Endothelial cell of umbilical vein (primary cell): ENCODE results near the gene INPP5A. TPM values are rescaled to one million over a fixed set of nuclear protein-coding genes. Genes with fewer than 3 reads are reported as not detected.

ENCODE experiments used
- BruUV-seq: library from RNA; stranded (reverse); fragments of 400-500 nt; replicated peaks from 2 replicates; lab custom pipeline; 2021; lab: Mats Ljungman, UMichigan
- CTCF ChIA-PET: fragments of 300-600, 350-600 bp; sonication (Branson Sonifier 250); formaldehyde crosslinking; loops from one replicate; lab custom pipeline; 2021; ENCODE audit warnings: antibody characterized with exemption, inconsistent platforms; lab: Charles Lee
- POLR2A ChIA-PET: fragments of 300-600, 350-600 bp; sonication (Branson Sonifier 250); formaldehyde crosslinking; loops from one replicate; lab custom pipeline; 2021; ENCODE audit warnings: antibody characterized with exemption, inconsistent platforms; lab: Charles Lee
- DNase-seq: peaks from one replicate; pipeline ENCODE4 v3.0.0-alpha.2; 2011; ENCODE audit warnings: low read depth, low spot score
- FAIRE-seq: peaks from 2 replicates; lab custom pipeline; 2011; peaks lifted over from hg19 to GRCh38; lab: Jason Lieb, UNC
- H2AFZ ChIP-seq: 2 replicates; pipeline ENCODE4 v1.6.0; 2012; ENCODE audit warnings: low read depth, low read length, control low read depth, inconsistent platforms
- H3K27ac ChIP-seq: 2 replicates; pipeline ENCODE4 v1.5.1; 2011; ENCODE audit warnings: low read depth, mild to moderate bottlenecking, control low read depth, low read length, moderate library complexity; ENCODE audit not compliant: insufficient read depth
- H3K27me3 ChIP-seq, 2 experiments: 2 replicates each; pipeline versions ENCODE4 v1.6.0 to v1.6.1; 2011; ENCODE audit warnings: low read length in 2 of 2, mixed read lengths in 1 of 2; ENCODE audit not compliant: control insufficient read depth in 2 of 2, insufficient read depth in 2 of 2
- H3K36me3 ChIP-seq, 2 experiments: 2 replicates in 1 of 2; 3 replicates in 1 of 2; pipeline ENCODE4 v1.5.1; 2011; ENCODE audit warnings: low read length in 2 of 2, mild to moderate bottlenecking in 1 of 2, moderate library complexity in 1 of 2; ENCODE audit not compliant: control insufficient read depth in 2 of 2, insufficient read depth in 2 of 2; ENCODE audit errors: extremely low read depth in 1 of 2
- H3K4me1 ChIP-seq: 3 replicates; pipeline ENCODE4 v1.5.1; 2011; ENCODE audit warnings: mild to moderate bottlenecking, low read length; ENCODE audit not compliant: control insufficient read depth, insufficient read depth; ENCODE audit errors: extremely low read depth
- H3K4me2 ChIP-seq: 2 replicates; pipeline ENCODE4 v1.6.1; 2011; ENCODE audit warnings: low read length, control low read depth, mixed read lengths; ENCODE audit not compliant: insufficient read depth
- H3K4me3 ChIP-seq, 3 experiments: fragments of 200-600 bp in 1 of 3; sonication (generic), shearing (Covaris generic) in 1 of 3; replicated peaks in 1 of 3; 2 replicates each; pipeline ENCODE4 v1.5.1; 2011 to 2016; ENCODE audit warnings: control low read depth in 3 of 3, low read length in 3 of 3, mild to moderate bottlenecking in 2 of 3, inconsistent platforms in 1 of 3, low read depth in 1 of 3, moderate library complexity in 1 of 3; ENCODE audit not compliant: insufficient read depth in 1 of 3
- H3K79me2 ChIP-seq: 2 replicates; pipeline ENCODE4 v1.6.0; 2012; ENCODE audit warnings: low read length, inconsistent platforms; ENCODE audit not compliant: control insufficient read depth, insufficient read depth
- H3K9ac ChIP-seq: replicated peaks from 2 replicates; pipeline ENCODE3; 2011; ENCODE audit warnings: low read length, control low read depth; ENCODE audit not compliant: insufficient read depth; ENCODE audit errors: extremely low read depth
- H3K9me1 ChIP-seq: replicated peaks from 3 replicates; pipeline ENCODE4 v1.6.0; 2011; ENCODE audit warnings: mild to moderate bottlenecking, low read length; ENCODE audit not compliant: control insufficient read depth, insufficient read depth; ENCODE audit errors: extremely low read depth
- H3K9me3 ChIP-seq: replicated peaks from 2 replicates; pipeline ENCODE4 v1.5.1; 2012; ENCODE audit warnings: low read length, inconsistent platforms; ENCODE audit not compliant: control insufficient read depth, insufficient read depth
- H4K20me1 ChIP-seq: replicated peaks from 2 replicates; pipeline ENCODE3; 2011; ENCODE audit warnings: mild to moderate bottlenecking, low read length; ENCODE audit not compliant: control insufficient read depth, insufficient read depth; ENCODE audit errors: extremely low read depth
- CTCF ChIP-seq, 2 donors: IDR thresholded peaks; 1 replicate in 1 of 2; 2 replicates in 1 of 2; pipeline ENCODE4 v1.5.1; 2011; ENCODE audit warnings: low read length in 2 of 2, mild to moderate bottlenecking in 2 of 2, moderate library complexity in 2 of 2, control low read depth in 1 of 2, inconsistent platforms in 1 of 2, low read depth in 1 of 2; ENCODE audit not compliant: insufficient read depth in 1 of 2; ENCODE audit errors: extremely low read depth in 1 of 2
- EZH2 ChIP-seq: IDR thresholded peaks from 2 replicates; pipeline ENCODE4 v1.6.1; 2012; ENCODE audit warnings: borderline replicate concordance, low read depth, mild to moderate bottlenecking, moderate library complexity, low read length, inconsistent platforms; ENCODE audit not compliant: severe bottlenecking
- FOS ChIP-seq: IDR thresholded peaks from 2 replicates; pipeline ENCODE4 v1.6.1; 2011; ENCODE audit warnings: mild to moderate bottlenecking, low read length, moderate library complexity, borderline replicate concordance; ENCODE audit not compliant: insufficient read depth
- GATA2 ChIP-seq: IDR thresholded peaks from 2 replicates; pipeline ENCODE4 v1.7.0; 2011; ENCODE audit warnings: low read depth, mild to moderate bottlenecking, moderate library complexity, mixed read lengths, low read length; ENCODE audit not compliant: insufficient read length, insufficient read depth
- JUN ChIP-seq: IDR thresholded peaks from 2 replicates; pipeline ENCODE4 v1.6.1; 2011; ENCODE audit warnings: borderline replicate concordance, low read depth; ENCODE audit not compliant: insufficient read length, insufficient read depth
- MAX ChIP-seq: IDR thresholded peaks from 2 replicates; pipeline ENCODE4 v1.6.1; 2011; ENCODE audit not compliant: insufficient read depth, insufficient read length
- MYC ChIP-seq: IDR thresholded peaks from one replicate; pipeline ENCODE4 v1.6.1; 2011; ENCODE audit warnings: mild to moderate bottlenecking, low read depth, low read length
- POLR2A ChIP-seq: IDR thresholded peaks from 2 replicates; pipeline ENCODE4 v1.6.1; 2012; ENCODE audit warnings: low read depth, mild to moderate bottlenecking, control low read depth, low read length
- POLR2AphosphoS5 ChIP-seq: IDR thresholded peaks from 2 replicates; pipeline ENCODE4 v1.6.1; 2012; ENCODE audit warnings: low read depth, mild to moderate bottlenecking, control low read depth, low read length, moderate library complexity; ENCODE audit not compliant: insufficient read depth
- dilution Hi-C: fragments of 300-500 bp; cut with MboI; formaldehyde crosslinking; loops from one replicate; pipeline ENCODE4 v1.15.0; 2019; ENCODE audit warnings: low sequenced_read_pairs; ENCODE audit not compliant: extremely low pct_ligation_motif_present
- intact Hi-C: fragments of 100-400 bp; cut with micrococcal nuclease; formaldehyde crosslinking; loops from one replicate; pipeline ENCODE4 v1.10.0; 2022
- polyA plus RNA-seq, 4 experiments: library from polyadenylated mRNA; depleted of rRNA in 3 of 4; stranded (reverse) in 3 of 4; unstranded in 1 of 4; fragments of >200 nt; gene quantifications; 2 replicates each; pipeline versions ENCODE4 v1.2.1 to v1.2.3, GENCODE V29; 2011 to 2012; ENCODE audit warnings: missing spikeins in 1 of 4
- total RNA-seq: library from RNA; stranded (reverse); gene quantifications from 2 replicates; pipeline ENCODE4 v1.2.3, GENCODE V29; 2021

INPP5A gene
- total and polyA plus RNA-seq, 2 donors (not counting 3 experiments of a cell fraction or from before 2014, with no cell fraction given) = 22.9 to 33.2 TPM

GRCh38 chr10:132662186-132662920 is 124.8 kb downstream of the INPP5A start:
- no peak overlapping the region for H3K4me2 ChIP-seq
- BruUV-seq = no TSS peak
- no peak for TF ChIP-seq GATA2
- no peak for TF ChIP-seq MYC
- no peak for TF ChIP-seq POLR2A
- TF ChIP-seq POLR2AphosphoS5 = no peak
- no peak for TF ChIP-seq FOS
- POLR2A ChIA-PET = no interaction called here
- peaks cover 2% of the 10 kb centered on the region for H3K79me2 ChIP-seq
- DNase-seq (no peak), FAIRE-seq (no peak)
- H3K36me3 ChIP-seq = no peaks in the 10 kb centered on the region
- dilution Hi-C loops = no loop called here
- no peaks in the 10 kb centered on the region for H3K27me3 ChIP-seq
- intact Hi-C loops = loop anchor here (10.0 kb wide), 1 partner anchor 642 kb away; the partner anchor contains the start of genes TUBGCP2 and ZNF511
- H3K27ac ChIP-seq = no peak overlapping the region
- no peak overlapping the region for H3K9ac ChIP-seq
- peaks cover 16% of the 10 kb centered on the region for H3K4me1 ChIP-seq
- no peaks in the 10 kb centered on the region for H3K9me1 ChIP-seq
- no peak overlapping the region for H3K4me3 ChIP-seq
- CTCF ChIA-PET = interaction anchor here (2.3 kb wide), 1 partner anchor 7 kb away, joined by 11 read pairs; no protein-coding TSS in a partner anchor
- H4K20me1 ChIP-seq = no peaks in the 10 kb centered on the region
- no peak overlapping the region for H2AFZ ChIP-seq
- no peaks in the 10 kb centered on the region for H3K9me3 ChIP-seq

- no peaks in the 10 kb centered on the region for H3K9me3 ChIP-seq
- H2AFZ ChIP-seq = no peak overlapping the region
- no peak overlapping the region for H3K9ac ChIP-seq
- peaks cover 12% of the 10 kb centered on the region for H3K79me2 ChIP-seq
- DNase-seq (no peak), FAIRE-seq (no peak)
- H3K27ac ChIP-seq = no peak overlapping the region
- intact Hi-C loops = loop anchor here (10.0 kb wide), 1 partner anchor 641 kb away; the partner anchor contains the start of genes TUBGCP2 and ZNF511
- dilution Hi-C loops = no loop called here
- H3K9me1 ChIP-seq = no peaks in the 10 kb centered on the region
- no peak overlapping the region for H3K4me2 ChIP-seq
- no peak overlapping the region for H3K4me3 ChIP-seq
- no peak for TF ChIP-seq EZH2
- TF ChIP-seq POLR2AphosphoS5 = no peak
- no peak for TF ChIP-seq POLR2A
- TF ChIP-seq JUN = no peak
- TF ChIP-seq MAX = no peak
- no peak for TF ChIP-seq MYC
- no peak for TF ChIP-seq FOS
- no peak for TF ChIP-seq CTCF (IDR thresholded peaks at IDR 0.05; ENCODE audit: extremely low read depth in 1 of 2, insufficient read depth in 1 of 2, low read depth in 1 of 2, low read length in 2 of 2)
- no peak for TF ChIP-seq GATA2
- no TSS peak for BruUV-seq
- H3K27me3 ChIP-seq = no peaks in the 10 kb centered on the region
- H4K20me1 ChIP-seq = no peaks in the 10 kb centered on the region
- ChIA-PET POLR2A (no interaction called here), CTCF (interaction anchor here (2.3 kb wide), 1 partner anchor 9 kb away, joined by 11 read pairs; no protein-coding TSS in a partner anchor)
- peaks cover 30% of the 10 kb centered on the region for H3K4me1 ChIP-seq
- no peaks in the 10 kb centered on the region for H3K36me3 ChIP-seq
These were observed 126.2 kb downstream of the INPP5A start for GRCh38 chr10:132663666-132664365.
